ENCODE results near the gene KIF2C.

KIF2C gene

DNA sequence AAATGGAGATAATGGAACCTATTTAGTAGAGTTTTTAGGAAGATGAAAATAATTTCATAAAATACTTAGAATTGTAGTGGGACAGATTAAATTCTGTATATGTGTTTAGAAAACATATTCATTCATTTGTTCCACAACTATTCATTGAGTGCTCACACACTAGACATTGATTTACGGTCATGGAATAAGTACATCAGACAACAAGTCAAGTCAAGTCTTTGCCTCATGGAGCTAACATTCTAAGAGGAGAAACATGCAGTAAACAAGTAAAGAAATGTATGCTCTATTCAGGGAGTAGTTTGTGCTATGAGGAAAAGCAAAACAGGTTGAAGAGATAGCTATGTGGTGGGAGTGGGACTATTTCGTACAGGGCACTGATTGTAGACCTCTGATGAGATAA is 77.7 kb downstream of the KIF2C start:
- no peak for DNase-seq
